Measurements from ENCODE around the gene TFEB. TPM values are rescaled to one million over a fixed set of nuclear protein-coding genes. Genes with fewer than 3 reads are reported as not detected.
A peak's percentile ranks its signal among the peaks of the same experiment; 100 is the strongest.

TFEB gene
- polyA plus RNA-seq, 4 donors, result 11.5 to 153 (median 27.1) TPM

DNA sequence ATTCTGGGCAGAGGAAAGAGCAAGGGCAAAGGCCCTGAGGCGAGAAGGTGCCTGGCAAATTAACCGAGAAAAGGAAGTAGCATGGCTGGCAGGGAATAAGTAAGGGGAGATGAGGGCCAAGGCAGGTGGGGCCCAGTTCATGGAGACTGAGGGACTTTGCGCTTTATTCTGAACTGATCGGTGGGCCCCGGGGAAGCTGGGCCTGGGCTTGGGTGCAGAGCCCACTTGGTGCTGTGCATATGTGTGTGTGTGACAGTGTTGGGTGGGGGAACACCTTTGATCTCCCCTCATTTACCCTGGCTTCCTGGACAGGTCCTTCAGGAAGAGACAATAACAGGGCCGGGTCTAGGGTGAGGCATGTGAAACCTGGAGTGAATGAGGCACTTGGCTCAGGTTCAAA, 100.0 kb downstream of the TFEB start:
- no peak for FAIRE-seq
- WGBS, 3 donors, result 63 to 77% (median 75%) methylated on average over 6 of the region's 6 CpGs
- DNase-seq, result no peak
- Histone ChIP-seq H3K27ac (ENCODE audit: low read depth in 1 of 3, low read length in 2 of 3) (no peak overlapping the region), H3K4me3 (ENCODE audit: low read depth in 1 of 3, low read length in 3 of 3) (no peak overlapping the region), H3K4me1 (ENCODE audit: control insufficient read depth in 3 of 3, insufficient read depth in 2 of 3, low read depth in 1 of 3, low read length in 2 of 3) (peaks cover 0 to 13% (median 0%) of the 10 kb centered on the region in 3 donors), H3K36me3 (ENCODE audit: control insufficient read depth in 3 of 3, insufficient read depth in 2 of 3, low read depth in 1 of 3, low read length in 3 of 3) (peaks cover 0 to 1% (median 0%) of the 10 kb centered on the region in 3 donors), H3K27me3 (ENCODE audit: control insufficient read depth in 3 of 3, insufficient read depth in 3 of 3, low read length in 3 of 3) (peaks cover 0 to 75% (median 6%) of the 10 kb centered on the region in 3 donors), H3K9me3 (ENCODE audit: control insufficient read depth in 2 of 2, insufficient read depth in 1 of 2, low read depth in 1 of 2, low read length in 1 of 2) (no peaks in the 10 kb centered on the region)

DNA sequence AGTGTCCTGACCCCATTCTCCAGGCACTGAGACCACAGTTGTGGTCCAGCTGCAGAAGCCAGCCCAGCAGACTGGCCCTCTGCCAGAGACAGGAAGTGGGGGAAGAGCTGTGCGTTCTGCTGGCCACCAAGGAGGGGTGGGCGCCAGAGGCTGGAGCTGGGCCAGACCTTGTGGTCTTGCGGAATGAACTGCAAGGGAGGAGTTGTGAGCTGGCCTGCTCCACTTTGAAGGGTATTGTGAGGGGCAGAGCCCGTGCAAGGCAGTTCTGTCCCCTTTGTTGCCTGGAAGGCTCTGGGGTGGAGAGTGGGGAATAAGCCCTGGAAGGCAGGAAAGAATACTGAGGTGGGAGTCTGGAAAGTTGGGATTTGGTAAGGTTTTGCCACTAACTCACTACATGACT, 100.8 kb downstream of the TFEB start:
- H3K4me3 ChIP-seq (ENCODE audit: low read depth in 1 of 3, low read length in 3 of 3), result no peak overlapping the region
- WGBS, 3 donors, result 34 to 67% (median 62%) methylated on average over 4 of the region's 4 CpGs
- no peak overlapping the region for H3K27ac ChIP-seq (ENCODE audit: low read depth in 1 of 3, low read length in 2 of 3)
- peaks cover 0 to 68% (median 5%) of the 10 kb centered on the region in 3 donors for H3K27me3 ChIP-seq (ENCODE audit: control insufficient read depth in 3 of 3, insufficient read depth in 3 of 3, low read length in 3 of 3)
- peaks cover 0 to 13% (median 0%) of the 10 kb centered on the region in 3 donors for H3K4me1 ChIP-seq (ENCODE audit: control insufficient read depth in 3 of 3, insufficient read depth in 2 of 3, low read depth in 1 of 3, low read length in 2 of 3)
- no peaks in the 10 kb centered on the region for H3K36me3 ChIP-seq (ENCODE audit: control insufficient read depth in 3 of 3, insufficient read depth in 2 of 3, low read depth in 1 of 3, low read length in 3 of 3)
- no peaks in the 10 kb centered on the region for H3K9me3 ChIP-seq (ENCODE audit: control insufficient read depth in 2 of 2, insufficient read depth in 1 of 2, low read depth in 1 of 2, low read length in 1 of 2)
- FAIRE-seq, result no peak
- DNase-seq, result peak in 1 of 2 donors; percentile 36

Other genes with a start within 250 kb of the TFEB start
- 100 to 1,000 TPM in 1 of 4 donors, 10 to 100 TPM in 3; 13.8 to 150 (median 16.4) TPM for gene FOXP4, start 189.2 kb downstream of the TFEB start, polyA plus RNA-seq
- gene MDFI, start 97.1 kb downstream of the TFEB start, polyA plus RNA-seq, result 10 to 100 TPM in 1 of 4 donors, 1 to 10 TPM in 1, under 1 TPM in 2; 0.81 to 22.9 (median 4.0) TPM
- gene PGC, start 11.8 kb upstream of the TFEB start, polyA plus RNA-seq, result 10 to 100 TPM in 3 of 4 donors, under 1 TPM in 1; 0.03 to 51.3 (median 13.0) TPM
- gene FRS3, start 44.3 kb upstream of the TFEB start, polyA plus RNA-seq, result 1 to 10 TPM; 1.1 to 4.2 (median 4.1) TPM
- gene PRICKLE4, start 45.2 kb upstream of the TFEB start, polyA plus RNA-seq, result 1 to 10 TPM in 2 of 4 donors, under 1 TPM in 1, not detected in 1; 0.89 to 1.7 (median 1.6) TPM
- gene TOMM6, start 52.1 kb upstream of the TFEB start, polyA plus RNA-seq, result 100 to 1,000 TPM; 166 to 256 (median 207) TPM
- gene USP49, start 159.8 kb upstream of the TFEB start, polyA plus RNA-seq, result 1 to 10 TPM in 2 of 4 donors, under 1 TPM in 2; 0.27 to 3.8 (median 0.80) TPM
- gene MED20, start 185.5 kb upstream of the TFEB start, polyA plus RNA-seq, result 10 to 100 TPM in 1 of 4 donors, 1 to 10 TPM in 3; 8.1 to 25.7 (median 8.8) TPM
- gene BYSL, start 185.9 kb upstream of the TFEB start, polyA plus RNA-seq, result 10 to 100 TPM in 2 of 4 donors, 1 to 10 TPM in 2; 3.8 to 16.1 (median 9.4) TPM
- gene CCND3, start 206.2 kb upstream of the TFEB start, polyA plus RNA-seq, result 10 to 100 TPM; 34.0 to 83.0 (median 48.4) TPM